GM18526 (cell line): Measurements from ENCODE around the gene SH2D3C.

Experiments used
- POLR2A ChIP-seq: IDR thresholded peaks from 3 replicates; pipeline ENCODE4 v1.6.1; 2011; ENCODE audit not compliant: insufficient read length; ENCODE audit errors: extremely low read depth

The SH2D3C gene

GRCh38 chr9:127792417-127793031 lies 14.1 kb upstream of the SH2D3C start:
- no peak for TF ChIP-seq POLR2A

GRCh38 chr9:127791085-127791484 lies 12.6 kb upstream of the SH2D3C start:
- TF ChIP-seq POLR2A: no peak

- no peak for TF ChIP-seq POLR2A
These were observed 11.8 kb upstream of the SH2D3C start for GRCh38 chr9:127790094-127790855.

- TF ChIP-seq POLR2A: no peak
These were observed 10.7 kb upstream of the SH2D3C start for GRCh38 chr9:127789179-127789578.

GRCh38 chr9:127788337-127789011 lies 10.0 kb upstream of the SH2D3C start:
- no peak for TF ChIP-seq POLR2A

- no peak for TF ChIP-seq POLR2A
These were observed 8.3 kb upstream of the SH2D3C start for GRCh38 chr9:127786773-127787104.

- TF ChIP-seq POLR2A: peak; percentile 61
These were observed 7.7 kb upstream of the SH2D3C start, which contains the start of gene CDK9 for GRCh38 chr9:127785933-127786772. TSS of gene CDK9 (plus strand) at chr9:127786034. CDS start at chr9:127786149, 115 bp downstream.

- TF ChIP-seq POLR2A: peak; percentile 42
These were observed 6.8 kb upstream of the SH2D3C start for GRCh38 chr9:127785023-127785932.

GRCh38 chr9:127783111-127784008 lies 4.9 kb upstream of the SH2D3C start:
- peak; percentile 46 for TF ChIP-seq POLR2A

GRCh38 chr9:127781806-127782205 lies 3.3 kb upstream of the SH2D3C start:
- no peak for TF ChIP-seq POLR2A

- TF ChIP-seq POLR2A: no peak
These were observed 1.8 kb upstream of the SH2D3C start for GRCh38 chr9:127780126-127780885.

GRCh38 chr9:127779136-127779981 lies 893 bp upstream of the SH2D3C start:
- TF ChIP-seq POLR2A: peak; percentile 45
